Measurements from ENCODE around the gene CARHSP1.

DNA sequence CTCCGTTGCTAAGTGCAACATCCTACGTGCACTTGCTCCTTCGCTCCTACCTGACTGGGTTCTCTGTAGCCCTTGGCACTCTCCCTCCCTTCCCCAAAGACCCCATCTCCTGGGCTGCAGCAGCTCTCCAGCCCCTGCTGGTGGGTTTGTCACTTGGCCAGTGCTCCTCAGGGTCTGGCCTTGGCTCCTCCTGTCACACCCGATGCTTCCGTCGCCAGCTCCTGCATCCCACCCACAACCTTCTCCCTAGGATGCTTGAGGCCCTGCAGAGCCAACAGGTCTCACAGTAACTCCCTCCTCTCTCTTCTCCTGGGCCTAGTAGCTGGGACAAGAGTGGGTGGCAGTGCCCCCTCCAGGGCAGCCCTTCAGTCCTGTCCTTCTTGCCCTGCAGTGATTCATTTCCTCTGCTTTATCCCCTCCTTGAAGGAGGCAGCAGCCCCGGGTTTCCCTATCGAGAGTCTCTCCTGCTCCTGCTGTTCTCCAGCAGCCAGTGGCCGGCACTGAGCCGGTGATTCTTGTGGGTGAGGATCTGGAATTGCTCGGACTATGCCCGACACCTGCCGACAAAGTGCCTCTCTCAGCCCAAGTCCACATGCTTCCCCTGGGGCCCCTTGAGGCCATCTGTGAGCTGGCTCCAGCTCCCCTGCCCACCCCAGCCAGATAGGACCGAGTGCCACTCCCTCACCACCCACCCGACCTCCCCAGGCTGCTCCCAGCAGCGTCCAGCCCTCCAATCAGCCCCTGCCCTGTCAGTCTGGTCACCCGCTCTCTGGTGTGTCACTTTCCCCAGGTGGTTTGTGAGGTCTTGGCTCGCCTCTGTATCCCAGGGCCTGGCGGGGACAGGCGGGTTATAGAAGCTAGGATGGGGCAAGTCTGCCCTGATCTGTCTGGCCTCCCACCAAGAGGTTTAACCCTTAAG, 17.1 kb upstream of the CARHSP1 start:
- no peak for TF ChIP-seq EGR1 (IDR thresholded peaks at IDR 0.05; ENCODE audit: borderline replicate concordance, low read depth, low read length)
- TF ChIP-seq, protein P1, sequence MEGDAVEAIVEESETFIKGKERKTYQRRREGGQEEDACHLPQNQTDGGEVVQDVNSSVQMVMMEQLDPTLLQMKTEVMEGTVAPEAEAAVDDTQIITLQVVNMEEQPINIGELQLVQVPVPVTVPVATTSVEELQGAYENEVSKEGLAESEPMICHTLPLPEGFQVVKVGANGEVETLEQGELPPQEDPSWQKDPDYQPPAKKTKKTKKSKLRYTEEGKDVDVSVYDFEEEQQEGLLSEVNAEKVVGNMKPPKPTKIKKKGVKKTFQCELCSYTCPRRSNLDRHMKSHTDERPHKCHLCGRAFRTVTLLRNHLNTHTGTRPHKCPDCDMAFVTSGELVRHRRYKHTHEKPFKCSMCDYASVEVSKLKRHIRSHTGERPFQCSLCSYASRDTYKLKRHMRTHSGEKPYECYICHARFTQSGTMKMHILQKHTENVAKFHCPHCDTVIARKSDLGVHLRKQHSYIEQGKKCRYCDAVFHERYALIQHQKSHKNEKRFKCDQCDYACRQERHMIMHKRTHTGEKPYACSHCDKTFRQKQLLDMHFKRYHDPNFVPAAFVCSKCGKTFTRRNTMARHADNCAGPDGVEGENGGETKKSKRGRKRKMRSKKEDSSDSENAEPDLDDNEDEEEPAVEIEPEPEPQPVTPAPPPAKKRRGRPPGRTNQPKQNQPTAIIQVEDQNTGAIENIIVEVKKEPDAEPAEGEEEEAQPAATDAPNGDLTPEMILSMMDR (IDR thresholded peaks at IDR 0.05; ENCODE audit: control extremely low read depth in 1 of 3, insufficient read depth in 1 of 3, low read depth in 1 of 3, low read length in 3 of 3), result peak; percentile 27 to 47 (median 30); a peak in 3 of 4 replicates
- TF ChIP-seq, protein P2, sequence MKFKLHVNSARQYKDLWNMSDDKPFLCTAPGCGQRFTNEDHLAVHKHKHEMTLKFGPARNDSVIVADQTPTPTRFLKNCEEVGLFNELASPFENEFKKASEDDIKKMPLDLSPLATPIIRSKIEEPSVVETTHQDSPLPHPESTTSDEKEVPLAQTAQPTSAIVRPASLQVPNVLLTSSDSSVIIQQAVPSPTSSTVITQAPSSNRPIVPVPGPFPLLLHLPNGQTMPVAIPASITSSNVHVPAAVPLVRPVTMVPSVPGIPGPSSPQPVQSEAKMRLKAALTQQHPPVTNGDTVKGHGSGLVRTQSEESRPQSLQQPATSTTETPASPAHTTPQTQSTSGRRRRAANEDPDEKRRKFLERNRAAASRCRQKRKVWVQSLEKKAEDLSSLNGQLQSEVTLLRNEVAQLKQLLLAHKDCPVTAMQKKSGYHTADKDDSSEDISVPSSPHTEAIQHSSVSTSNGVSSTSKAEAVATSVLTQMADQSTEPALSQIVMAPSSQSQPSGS (IDR thresholded peaks at IDR 0.05; ENCODE audit: low read length), result no peak
- TF ChIP-seq POLR2AphosphoS5 (IDR thresholded peaks at IDR 0.05; ENCODE audit: low read depth, low read length), result no peak
- TF ChIP-seq FOSL1 (IDR thresholded peaks at IDR 0.05; ENCODE audit: insufficient read depth, low read depth, low read length), result no peak
- no peak for TF ChIP-seq SIX5 (IDR thresholded peaks at IDR 0.05; ENCODE audit: low read depth, low read length)
- no peak for TF ChIP-seq CREB1 (IDR thresholded peaks at IDR 0.05)
- TF ChIP-seq E2F6 (IDR thresholded peaks at IDR 0.05), result no peak
- TF ChIP-seq SP4 (IDR thresholded peaks at IDR 0.05; ENCODE audit: low read length), result no peak
- no peak for TF ChIP-seq TAF1 (IDR thresholded peaks at IDR 0.05; ENCODE audit: low read depth, low read length)
- TF ChIP-seq GABPA (IDR thresholded peaks at IDR 0.05; ENCODE audit: borderline replicate concordance, insufficient read depth, low read length), result no peak
- TF ChIP-seq, protein P3, sequence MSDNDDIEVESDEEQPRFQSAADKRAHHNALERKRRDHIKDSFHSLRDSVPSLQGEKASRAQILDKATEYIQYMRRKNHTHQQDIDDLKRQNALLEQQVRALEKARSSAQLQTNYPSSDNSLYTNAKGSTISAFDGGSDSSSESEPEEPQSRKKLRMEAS (IDR thresholded peaks at IDR 0.05), result no peak
- TF ChIP-seq, protein P4, sequence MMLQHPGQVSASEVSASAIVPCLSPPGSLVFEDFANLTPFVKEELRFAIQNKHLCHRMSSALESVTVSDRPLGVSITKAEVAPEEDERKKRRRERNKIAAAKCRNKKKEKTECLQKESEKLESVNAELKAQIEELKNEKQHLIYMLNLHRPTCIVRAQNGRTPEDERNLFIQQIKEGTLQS (IDR thresholded peaks at IDR 0.05; ENCODE audit: insufficient read depth, low read depth, low read length), result no peak
